ENCODE data around the gene HSD11B1.

The HSD11B1 gene

DNA sequence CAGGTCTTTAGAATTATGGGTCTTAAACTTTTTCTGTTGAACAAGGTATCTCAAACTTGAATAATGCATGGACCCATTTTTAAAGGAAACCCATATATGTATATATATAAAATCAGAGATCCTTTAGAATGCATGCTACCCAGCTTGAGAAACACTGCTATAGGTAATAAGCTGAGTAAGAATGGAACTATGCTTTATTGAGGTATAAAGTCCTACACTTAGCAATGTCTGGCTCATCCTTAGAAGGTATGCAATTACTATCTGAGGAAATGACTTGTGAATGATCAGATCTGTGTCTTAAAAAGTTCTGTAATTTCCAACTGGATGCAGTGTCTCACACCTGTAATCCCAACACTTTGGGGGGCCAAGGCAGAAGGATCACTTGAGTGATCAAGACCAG lies 62.5 kb downstream of the HSD11B1 start:
- TF ChIP-seq, protein P1, sequence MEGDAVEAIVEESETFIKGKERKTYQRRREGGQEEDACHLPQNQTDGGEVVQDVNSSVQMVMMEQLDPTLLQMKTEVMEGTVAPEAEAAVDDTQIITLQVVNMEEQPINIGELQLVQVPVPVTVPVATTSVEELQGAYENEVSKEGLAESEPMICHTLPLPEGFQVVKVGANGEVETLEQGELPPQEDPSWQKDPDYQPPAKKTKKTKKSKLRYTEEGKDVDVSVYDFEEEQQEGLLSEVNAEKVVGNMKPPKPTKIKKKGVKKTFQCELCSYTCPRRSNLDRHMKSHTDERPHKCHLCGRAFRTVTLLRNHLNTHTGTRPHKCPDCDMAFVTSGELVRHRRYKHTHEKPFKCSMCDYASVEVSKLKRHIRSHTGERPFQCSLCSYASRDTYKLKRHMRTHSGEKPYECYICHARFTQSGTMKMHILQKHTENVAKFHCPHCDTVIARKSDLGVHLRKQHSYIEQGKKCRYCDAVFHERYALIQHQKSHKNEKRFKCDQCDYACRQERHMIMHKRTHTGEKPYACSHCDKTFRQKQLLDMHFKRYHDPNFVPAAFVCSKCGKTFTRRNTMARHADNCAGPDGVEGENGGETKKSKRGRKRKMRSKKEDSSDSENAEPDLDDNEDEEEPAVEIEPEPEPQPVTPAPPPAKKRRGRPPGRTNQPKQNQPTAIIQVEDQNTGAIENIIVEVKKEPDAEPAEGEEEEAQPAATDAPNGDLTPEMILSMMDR (conservative IDR thresholded peaks at IDR 0.05; ENCODE audit: low read depth): no peak
- no peak overlapping the region for H3K27ac ChIP-seq
- no peak for DNase-seq (ENCODE audit: low spot score)
- ChIA-PET CTCF (no interaction called here), POLR2A (ENCODE audit: low non-redundant PET) (no interaction called here)

GRCh38 chr1:209767706-209768105 lies 63.1 kb downstream of the HSD11B1 start:
- DNase-seq (ENCODE audit: low spot score): no peak
- H3K27ac ChIP-seq: no peak overlapping the region
- TF ChIP-seq, protein P1 (conservative IDR thresholded peaks at IDR 0.05; ENCODE audit: low read depth): no peak
- ChIA-PET CTCF (interaction anchor here (0.6 kb wide), 1 partner anchor 36 kb away, joined by 4 read pairs; no protein-coding TSS in a partner anchor), POLR2A (ENCODE audit: low non-redundant PET) (no interaction called here)

DNA sequence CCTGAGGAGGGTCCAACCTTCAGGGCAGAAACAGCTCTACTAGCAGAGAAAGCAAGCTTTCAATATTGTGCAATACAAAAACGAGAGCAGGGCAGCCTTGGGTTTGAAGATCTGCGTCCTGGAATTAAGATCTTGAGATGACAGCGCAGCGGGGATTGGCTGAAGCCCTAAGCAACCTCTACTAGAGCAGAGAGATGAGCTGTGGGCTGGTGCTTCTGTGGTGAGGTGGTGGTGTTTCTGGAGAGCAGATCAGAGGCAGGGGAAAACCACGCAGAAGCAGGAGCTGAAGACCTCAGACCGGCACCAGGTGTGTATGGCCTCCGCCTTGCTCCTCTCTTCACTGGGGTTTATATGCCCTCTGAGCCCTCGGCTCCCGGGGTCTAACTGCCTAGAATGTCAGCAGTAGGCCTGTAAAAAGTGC lies 63.7 kb downstream of the HSD11B1 start:
- DNase-seq (ENCODE audit: low spot score): no peak
- peak overlapping the region; percentile 86 for H3K27ac ChIP-seq
- CTCF ChIA-PET: interaction anchor here (0.6 to 0.8 kb wide), 2 partner anchors 36 to 75 kb away, joined by 4 read pairs; no protein-coding TSS in a partner anchor
- POLR2A ChIA-PET (ENCODE audit: low non-redundant PET): no interaction called here
- TF ChIP-seq, protein P1 (conservative IDR thresholded peaks at IDR 0.05; ENCODE audit: low read depth): no peak

DNA sequence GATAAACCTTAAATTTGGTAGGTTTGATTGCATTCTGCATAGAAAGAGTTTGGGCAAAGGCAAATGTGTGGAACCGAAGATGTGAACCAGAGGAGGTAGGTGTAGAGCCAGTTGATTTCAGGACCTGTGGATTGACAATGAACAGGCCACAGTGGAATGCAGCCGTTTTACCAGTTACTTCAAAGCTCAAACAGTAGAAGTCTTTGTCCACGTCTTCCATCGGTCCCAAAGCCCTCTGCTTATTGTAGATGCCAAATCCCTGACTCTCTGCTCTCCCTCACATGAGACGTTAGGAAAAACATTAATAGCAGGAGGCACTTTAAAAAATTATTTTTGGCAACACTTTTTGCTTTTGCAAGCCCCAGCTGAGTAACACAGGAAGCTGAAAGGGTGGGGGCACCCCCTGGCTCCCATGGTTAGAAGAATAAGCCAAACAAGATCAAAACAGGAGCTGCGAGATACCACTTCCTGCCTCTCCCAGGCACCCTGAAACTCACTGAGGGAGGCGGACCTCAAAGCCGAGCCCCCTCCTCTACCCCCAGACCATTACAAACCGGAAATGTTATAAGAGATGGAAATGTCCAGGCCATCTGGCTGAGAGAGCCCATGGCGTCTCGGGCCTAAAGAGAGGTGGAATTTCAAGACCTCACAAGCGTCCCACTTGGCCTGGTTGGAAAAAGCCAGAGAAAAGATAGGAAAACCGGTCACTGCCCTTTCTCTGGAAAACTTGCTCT lies 64.7 kb downstream of the HSD11B1 start:
- peak overlapping the region; percentile 86 for H3K27ac ChIP-seq
- ChIA-PET CTCF (no interaction called here), POLR2A (ENCODE audit: low non-redundant PET) (no interaction called here)
- DNase-seq (ENCODE audit: low spot score): peak; percentile 74
- TF ChIP-seq, protein P1 (conservative IDR thresholded peaks at IDR 0.05; ENCODE audit: low read depth): no peak

GRCh38 chr1:209769971-209770370 lies 65.3 kb downstream of the HSD11B1 start:
- TF ChIP-seq, protein P1 (conservative IDR thresholded peaks at IDR 0.05; ENCODE audit: low read depth): no peak
- CTCF ChIA-PET: no interaction called here
- POLR2A ChIA-PET (ENCODE audit: low non-redundant PET): no interaction called here
- no peak for DNase-seq (ENCODE audit: low spot score)
- H3K27ac ChIP-seq: peak overlapping the region; percentile 86

- H3K27ac ChIP-seq: no peak overlapping the region
- ChIA-PET CTCF (no interaction called here), POLR2A (ENCODE audit: low non-redundant PET) (no interaction called here)
- no peak for DNase-seq (ENCODE audit: low spot score)
- TF ChIP-seq, protein P1 (conservative IDR thresholded peaks at IDR 0.05; ENCODE audit: low read depth): no peak
These were observed 66.2 kb downstream of the HSD11B1 start for GRCh38 chr1:209770636-209771415.
